Inflammatory macrophage treated with lipopolysaccharide for 1 hour (primary cell): ENCODE measurements around the gene RPL23.
"Not testable (repeated sequence)": the region's sequence is repeated elsewhere in the genome, so short reads cannot be mapped to it uniquely, and the experiment has no call there.

Experiments
- DNase-seq, 2 donors: peaks; one replicate each; pipeline ENCODE4 v3.0.0-alpha.2; 2020 to 2022

RPL23 gene

GRCh38 chr17:38867179-38867967, 13.9 kb upstream of the RPL23 start:
- DNase-seq = peak; percentile 54 to 89

GRCh38 chr17:38864636-38865398, 11.3 kb upstream of the RPL23 start:
- peak in 1 of 2 donors; percentile 39 for DNase-seq

DNA sequence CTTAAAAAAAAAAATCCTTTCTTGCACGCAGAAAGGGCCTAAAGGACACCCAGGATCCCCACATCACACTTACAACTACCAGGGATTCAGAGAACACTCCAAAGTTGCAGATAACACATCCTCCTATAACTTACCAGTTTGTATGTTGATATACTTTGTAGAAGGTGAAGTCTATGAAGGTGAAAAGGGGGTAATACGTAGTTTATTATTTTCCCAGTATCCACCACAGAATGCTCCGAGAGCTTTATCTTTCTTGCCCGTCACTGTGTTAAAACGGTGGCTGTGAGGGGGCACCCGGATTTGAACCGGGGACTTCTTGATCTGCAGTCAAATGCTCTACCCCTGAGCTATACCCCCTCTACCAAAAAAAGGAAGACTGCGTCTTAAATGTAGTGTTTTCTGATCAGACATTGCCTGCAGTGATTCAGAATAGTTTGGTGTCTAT, 7.9 kb upstream of the RPL23 start:
- DNase-seq = no peak

GRCh38 chr17:38857271-38857670, 3.8 kb upstream of the RPL23 start:
- DNase-seq = no peak

- not testable (repeated sequence) for DNase-seq
Observed at GRCh38 chr17:38855101-38855714, 1.7 kb upstream of the RPL23 start.

GRCh38 chr17:38852771-38853291, 690 bp downstream of the RPL23 start:
- DNase-seq = no peak

GRCh38 chr17:38851434-38851833, 2.1 kb downstream of the RPL23 start:
- DNase-seq = no peak

DNA sequence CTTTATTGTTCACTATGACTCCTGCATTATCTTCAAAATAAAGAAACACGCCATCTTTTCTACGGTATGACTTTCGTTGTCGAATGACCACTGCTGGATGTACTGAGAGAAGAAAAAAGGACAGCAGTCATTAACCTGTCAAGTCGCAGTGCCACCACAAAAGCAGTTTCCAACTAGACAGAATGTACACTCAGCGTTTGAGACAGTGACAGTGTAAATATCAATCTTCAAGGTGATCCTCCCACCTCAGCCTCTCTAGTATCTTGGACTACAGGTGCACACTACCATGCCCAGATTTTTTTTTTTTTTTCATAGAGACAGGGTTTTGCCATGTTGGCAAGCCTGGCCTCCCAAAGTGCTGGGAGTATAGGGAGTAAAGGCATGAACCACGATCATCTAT, 3.1 kb downstream of the RPL23 start:
- DNase-seq = no peak

GRCh38 chr17:38848939-38849605, 4.4 kb downstream of the RPL23 start:
- DNase-seq = no peak

GRCh38 chr17:38848557-38848891, 5.0 kb downstream of the RPL23 start:
- DNase-seq = no peak

- no peak for DNase-seq
Observed at GRCh38 chr17:38844261-38844757, 9.2 kb downstream of the RPL23 start.

DNA sequence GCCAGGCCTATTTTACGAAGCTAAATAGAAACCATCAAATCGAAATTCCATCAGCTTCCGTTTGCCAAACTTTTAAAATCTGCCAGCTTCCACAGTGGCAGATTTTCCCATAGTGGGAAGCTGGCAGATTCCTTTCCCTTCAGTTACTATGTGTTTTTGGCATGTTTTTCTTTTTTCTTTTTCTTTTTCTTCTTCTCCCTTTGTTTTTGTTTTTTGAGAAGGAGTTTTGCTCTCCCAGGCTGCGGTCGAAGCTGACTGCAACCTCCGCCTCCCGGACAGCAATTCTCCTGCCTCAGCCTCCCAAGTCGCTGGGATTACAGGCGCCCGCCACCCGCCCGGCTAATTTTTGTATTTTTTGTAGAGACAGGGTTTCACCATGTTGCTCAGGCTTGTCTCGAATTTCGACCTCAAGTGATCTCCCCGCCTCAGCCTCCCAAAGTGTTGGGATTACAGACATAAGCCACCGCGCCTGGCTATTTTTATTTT, 27.7 kb downstream of the RPL23 start:
- DNase-seq = no peak

- peak; percentile 90 to 100 for DNase-seq
Observed at GRCh38 chr17:38824899-38825761, 28.4 kb downstream of the RPL23 start, which contains the start of gene CWC25. Gene CWC25 (minus strand): TSS chr17:38825321. CDS start chr17:38825183, 138 bp downstream.

DNA sequence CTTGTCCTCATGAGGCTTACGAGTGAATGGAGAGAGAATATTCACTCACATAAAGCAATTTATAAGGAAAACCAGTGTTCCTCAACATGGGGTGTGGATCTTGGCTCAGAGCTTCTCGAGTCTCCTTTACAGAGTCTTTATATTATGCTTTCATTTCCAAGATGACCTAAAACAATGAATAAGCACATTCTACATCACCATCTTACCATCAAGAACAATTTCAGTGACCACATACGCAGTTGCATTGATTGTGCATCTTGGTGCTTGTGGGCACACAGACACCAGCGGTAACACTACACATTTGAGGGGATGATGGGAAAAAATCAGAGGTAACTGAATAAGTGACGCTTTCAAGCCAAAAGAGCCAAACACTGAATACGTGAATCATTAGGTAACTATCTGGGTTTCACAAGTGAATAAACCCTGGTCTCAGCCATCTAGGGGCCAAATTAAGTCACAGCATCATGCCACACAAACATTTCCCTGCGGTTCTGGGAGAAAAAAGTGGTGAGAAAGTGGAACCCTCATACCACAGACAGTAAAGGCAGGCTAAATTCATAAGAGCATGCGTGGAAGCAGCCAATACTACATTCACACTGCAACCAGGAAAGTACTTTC, 37.8 kb downstream of the RPL23 start:
- peak in 1 of 2 donors; percentile 28 for DNase-seq

DNA sequence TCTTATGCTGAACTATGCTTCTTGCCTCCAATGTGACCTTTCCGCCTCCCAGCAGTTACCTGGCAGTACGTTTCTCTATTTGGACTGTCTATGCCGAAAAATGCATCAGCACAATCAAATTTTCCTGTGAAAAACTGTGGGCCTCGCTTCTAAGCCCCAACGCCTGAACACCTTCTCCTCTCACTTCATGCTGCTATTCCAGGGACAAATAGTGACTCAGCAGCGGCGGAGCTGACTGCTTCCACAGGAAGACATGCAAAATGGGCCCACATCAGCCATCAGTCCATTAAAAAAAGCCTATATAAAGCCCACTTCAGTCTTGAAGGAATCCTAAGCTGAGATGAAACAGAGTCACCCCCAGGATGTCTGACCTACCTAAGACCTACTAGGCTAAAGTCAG, 43.7 kb downstream of the RPL23 start:
- DNase-seq = no peak

GRCh38 chr17:38800237-38800760, 53.2 kb downstream of the RPL23 start:
- no peak for DNase-seq

- peak; percentile 92 to 96 for DNase-seq
Observed at GRCh38 chr17:38799501-38800236, 53.9 kb downstream of the RPL23 start, which contains the start of gene PIP4K2B. Gene PIP4K2B (minus strand): TSS chr17:38799556. CDS start chr17:38799424, 132 bp downstream.

GRCh38 chr17:38798614-38799500, 54.7 kb downstream of the RPL23 start:
- peak; percentile 13 to 26 for DNase-seq
